NK-92 (cell line): ENCODE data around the gene AZI2.

ENCODE experiments used
- DNase-seq: peaks from one replicate; lab custom pipeline; 2025; ENCODE audit not compliant: unreplicated experiment; lab: John Stamatoyannopoulos, UW

Gene AZI2

DNA sequence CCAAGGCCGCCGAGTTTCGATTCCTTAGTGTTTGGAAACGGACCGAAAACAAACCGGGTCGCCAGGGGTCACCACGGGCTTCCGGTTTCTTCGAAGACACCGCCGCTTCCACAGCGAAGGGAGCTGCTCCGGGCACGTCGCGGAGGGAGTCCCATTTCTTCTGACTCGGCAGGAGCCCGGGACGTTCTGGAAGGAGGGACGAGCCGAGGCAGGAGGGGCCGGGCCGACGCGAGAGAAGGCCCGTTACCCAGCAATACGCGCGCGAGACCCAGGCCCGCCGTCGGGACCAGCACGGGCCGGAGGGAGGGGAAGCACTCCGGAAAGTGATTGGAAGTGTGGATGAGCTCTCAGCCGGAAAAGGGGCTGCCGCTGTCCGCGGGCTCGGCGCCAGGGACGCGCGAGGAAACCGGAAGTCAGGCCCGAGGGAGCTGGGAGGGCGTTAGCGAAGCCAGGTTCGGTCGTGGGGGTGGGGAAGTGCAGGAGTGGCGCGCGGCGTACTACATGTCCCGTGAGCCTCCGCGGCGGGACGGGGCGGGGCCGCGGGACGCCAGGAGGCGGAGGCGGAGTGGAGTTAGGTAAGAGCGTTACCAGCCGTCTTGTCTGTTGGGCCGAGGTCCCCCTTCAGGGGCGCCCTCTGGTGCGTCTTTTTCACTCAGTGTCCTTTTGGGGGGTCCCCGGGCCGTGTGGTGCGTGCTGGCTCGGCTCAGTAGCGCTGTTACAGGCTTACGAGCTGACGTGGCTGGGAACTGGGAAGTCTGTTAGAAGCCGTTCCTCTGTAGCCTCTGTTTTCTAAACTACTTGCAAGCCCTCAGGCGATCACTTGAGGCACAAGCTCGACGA, at the start of gene AZI2, which contains the start of gene ZCWPW2:
Gene AZI2, minus strand, starts transcription at position 196 of the 840 bp plus-strand sequence. CDS start 8,207 bp downstream, outside the sequence.
Gene ZCWPW2, plus strand, starts transcription at position 93 of the 840 bp plus-strand sequence. CDS start 64,348 bp downstream, outside the sequence.
- peak; percentile 38 for DNase-seq

DNA sequence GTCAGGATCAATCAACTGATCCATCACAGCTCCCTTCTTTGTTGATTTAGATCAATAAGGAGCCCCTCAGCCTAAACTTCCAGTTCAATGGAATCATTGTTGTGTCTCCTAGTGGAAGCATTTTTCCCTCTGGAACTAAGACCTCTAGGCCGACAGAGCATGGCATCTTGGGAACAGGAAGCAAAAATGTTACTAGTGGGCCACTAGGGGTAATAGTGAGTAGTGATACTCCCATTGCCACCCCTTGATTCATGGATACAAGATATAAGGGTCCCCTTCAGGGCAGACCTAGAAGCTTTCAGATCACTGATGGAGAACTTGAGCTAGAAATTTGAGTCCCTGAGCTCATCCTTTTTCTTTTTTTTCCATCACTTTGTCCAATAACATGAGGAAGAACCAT, 40.4 kb upstream of the AZI2 start:
- DNase-seq = no peak

DNA sequence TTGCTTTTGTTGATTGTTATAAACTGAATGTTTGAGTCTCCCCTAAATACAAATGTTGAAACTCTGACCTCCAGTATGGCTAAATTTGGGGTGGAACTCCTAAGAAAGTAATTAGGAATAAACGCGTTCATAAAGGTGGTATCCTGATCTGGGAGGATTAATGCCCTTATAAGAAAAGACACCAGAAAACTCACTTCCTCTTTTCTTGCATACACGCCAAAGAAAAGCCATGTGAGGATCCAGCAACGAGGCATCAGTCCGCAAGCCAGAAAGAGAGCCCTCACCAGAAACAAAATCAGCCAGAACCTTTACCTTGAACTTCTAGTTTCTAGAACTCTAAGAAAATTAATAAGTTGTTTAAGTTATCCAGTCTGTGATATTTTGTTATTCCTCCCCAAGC, 37.4 kb upstream of the AZI2 start:
- DNase-seq = no peak

GRCh38 chr3:28376424-28376823, 27.8 kb upstream of the AZI2 start:
- no peak for DNase-seq

DNA sequence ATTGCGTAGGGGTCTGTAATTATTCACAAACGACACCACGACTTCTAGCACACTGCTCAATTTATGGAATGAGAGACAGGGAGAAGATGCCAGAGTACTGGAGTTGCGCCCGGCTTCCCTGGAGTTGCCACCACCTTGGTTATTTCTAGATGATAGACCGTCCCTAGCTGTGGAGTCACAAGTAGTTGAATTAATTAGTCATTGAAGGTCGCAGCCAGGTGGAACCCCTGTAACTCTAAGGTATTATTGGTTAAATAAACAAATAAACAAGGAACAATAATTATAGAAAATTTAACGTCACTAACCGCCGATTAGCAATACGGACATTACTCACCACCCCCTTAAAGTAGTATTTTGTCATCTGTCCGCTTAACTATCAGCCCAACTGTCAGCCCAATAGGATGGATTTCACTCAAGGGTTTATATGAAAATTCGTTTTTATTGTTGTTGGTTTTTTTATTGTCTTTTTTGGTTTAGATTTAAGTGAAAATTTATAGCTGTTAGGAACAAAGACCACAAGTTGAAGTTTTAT, 911 bp upstream of the AZI2 start:
- no peak for DNase-seq

GRCh38 chr3:28348265-28348628, 377 bp downstream of the AZI2 start:
- DNase-seq = no peak

- no peak for DNase-seq
Observed at GRCh38 chr3:28347374-28348264, 1.0 kb downstream of the AZI2 start.

DNA sequence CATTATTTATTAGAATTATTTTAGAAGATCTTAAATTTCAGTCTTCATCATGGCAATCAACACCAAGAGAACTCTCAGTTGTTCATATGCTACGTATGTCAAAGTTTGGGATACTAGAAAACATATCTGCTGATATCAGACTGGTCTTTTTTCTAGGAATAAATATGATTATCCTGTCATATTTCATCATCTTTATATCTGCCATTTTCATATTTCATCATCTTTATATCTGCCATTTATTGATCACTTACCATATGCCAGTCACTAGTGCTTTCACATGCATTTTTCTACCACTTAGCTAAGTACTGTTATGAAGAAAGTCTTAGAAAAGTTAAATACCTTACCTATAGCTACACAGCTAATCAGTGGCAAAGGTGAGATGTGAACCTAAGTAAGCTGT, 2.9 kb downstream of the AZI2 start:
- DNase-seq = no peak

DNA sequence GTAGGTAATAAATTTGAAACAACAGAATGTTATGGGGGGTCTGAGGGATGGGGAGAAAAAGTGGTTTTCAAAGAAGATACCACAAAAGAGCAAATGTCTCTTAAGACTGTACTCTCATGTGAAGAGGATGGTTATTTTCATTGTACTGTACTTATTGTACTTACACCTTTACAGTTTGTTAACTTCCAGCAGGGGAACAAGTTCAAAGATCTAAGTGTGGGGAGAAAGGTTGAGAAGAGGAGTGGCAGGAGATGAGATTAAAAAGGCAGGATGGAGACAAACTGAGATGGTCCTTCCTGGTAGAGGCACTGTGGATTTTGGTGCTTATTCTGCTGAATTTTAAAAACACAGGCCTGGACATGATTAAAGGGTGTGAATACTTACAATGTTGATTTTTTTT, 5.5 kb downstream of the AZI2 start:
- no peak for DNase-seq

GRCh38 chr3:28337230-28337629, 11.4 kb downstream of the AZI2 start:
- no peak for DNase-seq

DNA sequence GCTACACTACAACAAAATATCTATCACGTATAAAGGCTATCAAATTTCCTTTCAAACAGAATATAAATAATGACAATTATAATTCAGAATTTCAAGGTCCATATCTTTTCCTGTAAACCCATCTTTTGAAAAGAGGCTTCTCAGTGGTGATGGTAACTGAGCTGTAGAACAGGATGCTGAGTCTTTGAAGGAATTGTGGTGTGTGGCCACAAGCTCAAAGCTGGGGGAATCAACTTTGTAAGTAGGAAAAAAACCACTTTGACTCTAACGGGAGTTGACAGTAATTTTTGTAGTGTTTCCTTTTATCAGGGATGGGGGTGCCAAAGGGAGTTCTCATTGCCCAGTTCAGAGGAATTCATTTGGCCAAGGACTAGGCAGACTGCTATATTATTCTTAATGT, 13.4 kb downstream of the AZI2 start:
- DNase-seq = no peak

DNA sequence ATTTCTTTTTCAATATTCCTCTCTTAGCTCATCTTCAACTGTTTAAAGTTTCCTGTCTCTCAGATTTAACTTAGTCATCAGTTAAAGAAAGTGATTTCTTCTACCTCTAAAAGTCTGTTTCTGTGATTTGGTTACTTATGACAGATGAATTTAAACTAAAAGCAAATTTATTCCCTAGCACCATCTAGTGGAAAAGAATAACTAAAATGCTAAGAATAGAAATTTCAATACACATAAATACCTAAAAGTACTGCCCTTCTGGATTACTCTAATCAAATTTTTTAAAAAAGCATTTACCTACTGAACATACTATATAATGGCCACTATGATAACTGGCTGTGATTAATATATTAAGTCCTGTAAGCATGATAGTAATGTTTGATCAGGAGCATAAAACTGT, 14.1 kb downstream of the AZI2 start:
- no peak for DNase-seq

- DNase-seq = no peak
Observed at GRCh38 chr3:28328188-28329151, 20.2 kb downstream of the AZI2 start.

DNA sequence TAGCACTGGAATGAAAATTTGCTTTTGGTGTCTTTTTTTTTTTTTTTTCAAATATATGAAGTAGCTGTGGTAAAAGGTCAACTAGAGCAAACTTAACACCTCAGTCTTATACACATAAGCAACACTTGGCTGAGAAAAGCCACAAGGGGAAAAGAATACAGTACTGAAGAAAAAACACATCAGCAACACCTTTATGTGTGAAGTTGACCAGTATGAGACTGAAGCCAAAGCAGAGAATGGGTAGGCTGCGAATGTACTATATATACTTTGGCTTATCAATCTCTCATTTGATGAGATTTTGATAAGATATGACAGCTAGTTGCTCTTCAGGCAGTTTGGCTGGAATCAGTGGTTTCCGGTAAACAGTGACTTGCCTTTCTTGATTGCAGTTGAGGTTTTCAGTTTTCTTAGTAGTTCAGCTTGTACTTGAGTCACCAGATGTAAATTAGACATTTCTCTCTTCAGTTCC, 22.1 kb downstream of the AZI2 start:
- no peak for DNase-seq

- DNase-seq = no peak
Observed at GRCh38 chr3:28322464-28322863, 26.2 kb downstream of the AZI2 start.

DNA sequence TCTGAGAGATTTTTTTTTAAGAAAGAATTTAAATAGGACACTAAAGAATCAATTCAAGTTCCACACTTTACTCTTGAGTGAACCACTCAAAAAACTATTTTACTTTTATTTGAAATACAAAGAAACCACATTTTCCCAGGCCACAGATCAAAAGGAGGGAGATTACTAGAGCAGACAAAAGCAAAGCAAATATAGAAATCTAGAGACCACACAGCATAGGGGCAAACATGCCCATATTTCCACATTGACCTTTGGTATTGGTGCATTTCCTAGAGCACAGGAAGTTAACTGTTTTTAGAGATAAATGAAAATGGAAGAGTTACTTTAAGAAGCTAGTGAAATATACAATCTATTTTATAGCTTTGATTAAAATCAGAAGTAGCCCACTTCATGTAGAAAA, 27.6 kb downstream of the AZI2 start:
- DNase-seq = no peak

GRCh38 chr3:28317438-28318022, 31.1 kb downstream of the AZI2 start:
- no peak for DNase-seq

DNA sequence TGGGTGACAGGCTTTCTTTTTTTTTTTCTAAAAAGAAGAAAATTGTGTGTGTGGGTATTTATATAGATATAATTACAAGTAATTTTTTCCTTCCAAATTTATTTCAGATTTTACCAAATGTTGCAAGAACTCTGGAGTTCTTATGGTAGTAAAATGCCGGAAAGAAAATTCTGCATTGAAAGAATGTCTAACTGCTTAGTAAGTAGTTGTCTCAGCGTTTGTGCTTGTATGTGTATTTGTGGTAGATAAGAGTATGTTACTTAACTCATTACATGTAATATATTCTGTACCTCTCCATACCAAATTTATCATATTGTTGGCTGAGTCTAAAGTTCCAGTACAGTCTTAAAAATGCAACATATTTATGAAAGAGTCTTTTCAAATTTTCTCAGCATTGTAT, 32.4 kb downstream of the AZI2 start:
- no peak for DNase-seq

DNA sequence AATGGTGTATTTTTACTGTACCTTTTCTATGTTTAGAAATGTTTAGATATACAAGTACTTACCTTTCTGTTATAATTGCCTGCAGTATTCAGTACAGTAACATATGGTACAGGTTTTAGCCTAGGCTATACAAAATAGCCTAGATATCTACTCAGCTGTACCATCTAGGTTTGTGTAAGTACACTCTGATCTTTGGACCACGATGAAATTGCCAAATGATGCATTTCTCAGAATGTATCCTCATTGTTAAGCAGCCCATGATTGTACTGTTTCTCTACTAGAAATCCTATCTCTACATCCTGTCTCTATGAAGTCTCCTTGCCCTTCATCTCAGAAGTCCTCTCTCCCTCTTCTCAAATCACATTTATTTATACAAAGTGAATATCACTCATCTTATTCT, 32.9 kb downstream of the AZI2 start:
- no peak for DNase-seq

DNA sequence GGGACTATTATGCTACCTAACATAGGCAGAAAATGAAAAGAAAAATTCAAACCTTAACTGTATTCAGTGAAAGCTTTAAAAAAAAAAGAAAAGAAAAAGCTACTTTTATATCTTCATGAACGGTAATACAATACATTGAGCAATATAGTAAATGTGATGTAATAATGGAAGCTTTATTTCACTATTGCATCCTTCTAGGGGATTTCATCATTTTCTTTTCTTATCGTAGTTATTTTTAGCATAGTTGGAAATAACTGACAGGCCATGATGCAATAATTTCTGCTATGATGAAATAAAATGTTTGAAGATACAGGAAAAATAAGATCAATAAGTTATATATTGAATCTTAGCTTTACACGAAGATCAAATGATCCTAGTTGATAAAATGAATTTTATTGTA, 40.4 kb downstream of the AZI2 start:
- DNase-seq = no peak
